T-helper 17 cell (primary cell): ENCODE measurements around the gene CDC7. TPM values are rescaled to one million over a fixed set of nuclear protein-coding genes. Genes with fewer than 3 reads are reported as not detected.
A peak's percentile ranks its signal among the peaks of the same experiment; 100 is the strongest.

Source experiments
- ATAC-seq: fragments of 150-1000 bp; cut with Tn5 transposase; 2 replicates; pipeline ENCODE4 v1.10.0; 2021; ENCODE audit warnings: mild to moderate bottlenecking, moderate library complexity
- DNase-seq, 3 donors: peaks; one replicate each; pipeline versions ENCODE4 v3.0.0 to v3.0.0-alpha.2; 2020 to 2021
- H3K9me3 ChIP-seq: one replicate; pipeline ENCODE4 v1.7.0; 2013; ENCODE audit warnings: low read length, mild to moderate bottlenecking; ENCODE audit not compliant: control insufficient read depth, poor library complexity, severe bottlenecking
- H3K27ac Mint-ChIP-seq: one replicate; pipeline ENCODE4 v1.8.0; 2022; ENCODE audit warnings: mild to moderate bottlenecking, moderate library complexity, mixed read lengths
- H3K27me3 Mint-ChIP-seq: one replicate; pipeline ENCODE4 v1.8.0; 2022; ENCODE audit warnings: mixed read lengths
- H3K36me3 Mint-ChIP-seq: one replicate; pipeline ENCODE4 v1.8.0; 2022; ENCODE audit warnings: low read depth, mixed read lengths
- H3K4me1 Mint-ChIP-seq: one replicate; pipeline ENCODE4 v1.8.0; 2022; ENCODE audit warnings: mild to moderate bottlenecking, mixed read lengths
- H3K4me3 Mint-ChIP-seq: one replicate; pipeline ENCODE4 v1.8.0; 2022; ENCODE audit warnings: mild to moderate bottlenecking, moderate library complexity, mixed read lengths
- total RNA-seq, 4 donors: library from RNA in 2 of 4; stranded (reverse) in 2 of 4; gene quantifications; one replicate each; pipeline ENCODE4 v1.2.3 and lab custom pipeline; 2022 to 2026

Gene CDC7
- total RNA-seq, 2 donors from 2014 or later, result 5.2 to 6.5 TPM

GRCh38 chr1:91545506-91546300, 45.1 kb downstream of the CDC7 start:
- ATAC-seq (no peak), DNase-seq (no peak)
- Mint-ChIP-seq H3K27ac (peak overlapping the region; percentile 41), H3K36me3 (no peaks in the 10 kb centered on the region), H3K4me1 (peaks cover 35% of the 10 kb centered on the region), H3K27me3 (no peaks in the 10 kb centered on the region), H3K4me3 (no peak overlapping the region)
- no peaks in the 10 kb centered on the region for H3K9me3 ChIP-seq

- H3K4me1 Mint-ChIP-seq, result peaks cover 37% of the 10 kb centered on the region
- DNase-seq (no peak), ATAC-seq (no peak)
- H3K27ac Mint-ChIP-seq, result no peak overlapping the region
- no peaks in the 10 kb centered on the region for H3K9me3 ChIP-seq
- H3K4me3 Mint-ChIP-seq, result no peak overlapping the region
- no peaks in the 10 kb centered on the region for H3K27me3 Mint-ChIP-seq
- H3K36me3 Mint-ChIP-seq, result no peaks in the 10 kb centered on the region
These were observed 45.6 kb downstream of the CDC7 start for GRCh38 chr1:91546301-91546581.

GRCh38 chr1:91546876-91547275, 46.2 kb downstream of the CDC7 start:
- H3K36me3 Mint-ChIP-seq, result no peaks in the 10 kb centered on the region
- no peak overlapping the region for H3K4me3 Mint-ChIP-seq
- ATAC-seq (no peak), DNase-seq (no peak)
- peaks cover 39% of the 10 kb centered on the region for H3K4me1 Mint-ChIP-seq
- no peaks in the 10 kb centered on the region for H3K9me3 ChIP-seq
- peak overlapping the region; percentile 97 for H3K27ac Mint-ChIP-seq
- H3K27me3 Mint-ChIP-seq, result no peaks in the 10 kb centered on the region

GRCh38 chr1:91548376-91549040, 47.9 kb downstream of the CDC7 start:
- Mint-ChIP-seq H3K36me3 (no peaks in the 10 kb centered on the region), H3K27me3 (no peaks in the 10 kb centered on the region), H3K4me3 (peak overlapping the region; percentile 89), H3K4me1 (peaks cover 43% of the 10 kb centered on the region), H3K27ac (peak overlapping the region; percentile 97)
- ATAC-seq (peak; percentile 53), DNase-seq (no peak)
- no peaks in the 10 kb centered on the region for H3K9me3 ChIP-seq

GRCh38 chr1:91549041-91549735, 48.5 kb downstream of the CDC7 start:
- ATAC-seq, result peak; percentile 86
- H3K4me1 Mint-ChIP-seq, result peaks cover 46% of the 10 kb centered on the region
- H3K36me3 Mint-ChIP-seq, result no peaks in the 10 kb centered on the region
- DNase-seq, result no peak
- peak overlapping the region; percentile 97 for H3K27ac Mint-ChIP-seq
- no peaks in the 10 kb centered on the region for H3K9me3 ChIP-seq
- no peaks in the 10 kb centered on the region for H3K27me3 Mint-ChIP-seq
- peak overlapping the region; percentile 89 for H3K4me3 Mint-ChIP-seq

- H3K27ac Mint-ChIP-seq, result peak overlapping the region; percentile 97
- DNase-seq (no peak), ATAC-seq (no peak)
- no peaks in the 10 kb centered on the region for H3K27me3 Mint-ChIP-seq
- H3K36me3 Mint-ChIP-seq, result no peaks in the 10 kb centered on the region
- peak overlapping the region; percentile 72 for H3K4me3 Mint-ChIP-seq
- no peaks in the 10 kb centered on the region for H3K9me3 ChIP-seq
- H3K4me1 Mint-ChIP-seq, result peaks cover 63% of the 10 kb centered on the region
These were observed 50.3 kb downstream of the CDC7 start for GRCh38 chr1:91550961-91551360.

- H3K9me3 ChIP-seq, result no peaks in the 10 kb centered on the region
- H3K27me3 Mint-ChIP-seq, result no peaks in the 10 kb centered on the region
- H3K36me3 Mint-ChIP-seq, result no peaks in the 10 kb centered on the region
- no peak for ATAC-seq
- peak overlapping the region; percentile 19 for H3K4me3 Mint-ChIP-seq
- peaks cover 74% of the 10 kb centered on the region for H3K4me1 Mint-ChIP-seq
- no peak for DNase-seq
- peak overlapping the region; percentile 97 for H3K27ac Mint-ChIP-seq
These were observed 51.4 kb downstream of the CDC7 start for GRCh38 chr1:91552091-91552490.

GRCh38 chr1:91552596-91552995, 51.9 kb downstream of the CDC7 start:
- peaks cover 73% of the 10 kb centered on the region for H3K4me1 Mint-ChIP-seq
- H3K4me3 Mint-ChIP-seq, result peak overlapping the region; percentile 19
- ATAC-seq (no peak), DNase-seq (no peak)
- peak overlapping the region; percentile 97 for H3K27ac Mint-ChIP-seq
- H3K27me3 Mint-ChIP-seq, result no peaks in the 10 kb centered on the region
- no peaks in the 10 kb centered on the region for H3K36me3 Mint-ChIP-seq
- no peaks in the 10 kb centered on the region for H3K9me3 ChIP-seq

GRCh38 chr1:91553177-91553591, 52.5 kb downstream of the CDC7 start:
- H3K27ac Mint-ChIP-seq, result peak overlapping the region; percentile 97
- peaks cover 70% of the 10 kb centered on the region for H3K4me1 Mint-ChIP-seq

GRCh38 chr1:91555074-91555730, 54.6 kb downstream of the CDC7 start:
- ATAC-seq, result no peak
- Mint-ChIP-seq H3K27ac (peak overlapping the region; percentile 97), H3K36me3 (no peaks in the 10 kb centered on the region), H3K4me3 (peak overlapping the region; percentile 57), H3K27me3 (no peaks in the 10 kb centered on the region), H3K4me1 (peaks cover 65% of the 10 kb centered on the region)
- DNase-seq, result no peak
- H3K9me3 ChIP-seq, result no peaks in the 10 kb centered on the region

More at GRCh38 chr1:91553177-91553591, 52.5 kb downstream of the CDC7 start:
- H3K27me3 Mint-ChIP-seq, result no peaks in the 10 kb centered on the region
- no peaks in the 10 kb centered on the region for H3K36me3 Mint-ChIP-seq
- H3K9me3 ChIP-seq, result no peaks in the 10 kb centered on the region
- H3K4me3 Mint-ChIP-seq, result no peak overlapping the region
- DNase-seq, result no peak
- ATAC-seq, result no peak

GRCh38 chr1:91555821-91556531, 55.3 kb downstream of the CDC7 start:
- no peaks in the 10 kb centered on the region for H3K27me3 Mint-ChIP-seq
- peak; percentile 91 for ATAC-seq

GRCh38 chr1:91556556-91556955, 55.9 kb downstream of the CDC7 start:
- no peak for ATAC-seq
- H3K27ac Mint-ChIP-seq, result peak overlapping the region; percentile 97
- DNase-seq, result no peak
- H3K36me3 Mint-ChIP-seq, result no peaks in the 10 kb centered on the region
- H3K4me3 Mint-ChIP-seq, result peak overlapping the region; percentile 57
- H3K9me3 ChIP-seq, result no peaks in the 10 kb centered on the region
- H3K27me3 Mint-ChIP-seq, result no peaks in the 10 kb centered on the region
- peaks cover 69% of the 10 kb centered on the region for H3K4me1 Mint-ChIP-seq

More at GRCh38 chr1:91555821-91556531, 55.3 kb downstream of the CDC7 start:
- Mint-ChIP-seq H3K4me1 (peaks cover 66% of the 10 kb centered on the region), H3K27ac (peak overlapping the region; percentile 97), H3K4me3 (peak overlapping the region; percentile 57), H3K36me3 (no peaks in the 10 kb centered on the region)
- peak in 2 of 3 donors; percentile 38 to 45 for DNase-seq
- H3K9me3 ChIP-seq, result no peaks in the 10 kb centered on the region
